H9 (cell line): ENCODE data around the gene HSD11B1. TPM values are rescaled to one million over a fixed set of nuclear protein-coding genes. Genes with fewer than 3 reads are reported as not detected.

Experiments
- DNase-seq: peaks from one replicate; pipeline ENCODE4 v3.0.0-alpha.2; 2017
- H2AFZ ChIP-seq: one replicate; pipeline ENCODE4 v1.6.1; 2013; ENCODE audit warnings: mild to moderate bottlenecking, low read length, control low read depth, moderate library complexity
- H2AK5ac ChIP-seq: 2 replicates; pipeline ENCODE4 v1.6.1; 2013; ENCODE audit warnings: low read length, control low read depth, mixed read lengths; ENCODE audit not compliant: insufficient read length
- H2BK120ac ChIP-seq: one replicate; pipeline ENCODE4 v1.6.1; 2013; ENCODE audit warnings: low read depth, mild to moderate bottlenecking, low read length, control low read depth, inconsistent platforms; ENCODE audit not compliant: poor library complexity, severe bottlenecking
- H2BK12ac ChIP-seq: 2 replicates; pipeline ENCODE4 v1.6.1; 2013; ENCODE audit warnings: low read length, control low read depth, mixed read lengths, low read depth; ENCODE audit not compliant: insufficient read length
- H2BK15ac ChIP-seq: 2 replicates; pipeline ENCODE4 v1.6.1; 2013; ENCODE audit warnings: low read depth, low read length, control low read depth
- H2BK20ac ChIP-seq: one replicate; pipeline ENCODE4 v1.6.1; 2013; ENCODE audit warnings: low read depth, mild to moderate bottlenecking, low read length, control low read depth, inconsistent platforms; ENCODE audit not compliant: poor library complexity, severe bottlenecking
- H2BK5ac ChIP-seq: 2 replicates; pipeline ENCODE4 v1.6.1; 2013; ENCODE audit warnings: low read length, control low read depth, mixed read lengths; ENCODE audit not compliant: insufficient read length
- H3K14ac ChIP-seq: 2 replicates; pipeline ENCODE4 v1.6.1; 2013; ENCODE audit warnings: low read length, control low read depth; ENCODE audit not compliant: insufficient read depth
- H3K18ac ChIP-seq: 2 replicates; pipeline ENCODE4 v1.6.1; 2013; ENCODE audit warnings: low read depth, mild to moderate bottlenecking, mixed read lengths, low read length, control low read depth; ENCODE audit not compliant: insufficient read length
- H3K23ac ChIP-seq: 2 replicates; pipeline ENCODE4 v1.6.1; 2013; ENCODE audit warnings: low read length, control low read depth, mixed read lengths, low read depth; ENCODE audit not compliant: insufficient read length
- H3K23me2 ChIP-seq: 2 replicates; pipeline ENCODE4 v1.6.1; 2013; ENCODE audit warnings: low read depth, mild to moderate bottlenecking, mixed read lengths, low read length, control low read depth; ENCODE audit not compliant: insufficient read length, poor library complexity, severe bottlenecking
- H3K27ac ChIP-seq: 2 replicates; pipeline ENCODE4 v1.5.1; 2013; ENCODE audit warnings: low read length, control low read depth, mixed read lengths, low read depth; ENCODE audit not compliant: insufficient read length
- H3K27me3 ChIP-seq: 2 replicates; pipeline ENCODE4 v1.6.1; 2013; ENCODE audit warnings: low read length, control low read depth, inconsistent platforms; ENCODE audit not compliant: insufficient read depth
- H3K4ac ChIP-seq: 2 replicates; pipeline ENCODE4 v1.6.1; 2013; ENCODE audit warnings: low read depth, mild to moderate bottlenecking, control low read depth, inconsistent platforms, low read length, moderate library complexity
- H3K4me1 ChIP-seq: 2 replicates; pipeline ENCODE4 v1.6.1; 2013; ENCODE audit warnings: low read length, control low read depth, inconsistent platforms; ENCODE audit not compliant: insufficient read depth
- H3K4me2 ChIP-seq: 2 replicates; pipeline ENCODE4 v1.6.1; 2013; ENCODE audit warnings: low read length, control low read depth, mixed read lengths; ENCODE audit not compliant: insufficient read length, insufficient read depth
- H3K56ac ChIP-seq: 2 replicates; pipeline ENCODE4 v1.6.1; 2013; ENCODE audit warnings: low read depth, mild to moderate bottlenecking, mixed read lengths, low read length, control low read depth; ENCODE audit not compliant: insufficient read length
- H3K79me1 ChIP-seq: 2 replicates; pipeline ENCODE4 v1.6.1; 2013; ENCODE audit warnings: low read depth, mild to moderate bottlenecking, moderate library complexity, low read length, control low read depth, inconsistent platforms; ENCODE audit not compliant: insufficient read depth, poor library complexity, severe bottlenecking
- H3K79me2 ChIP-seq: 2 replicates; pipeline ENCODE4 v1.6.1; 2013; ENCODE audit warnings: low read length, control low read depth, inconsistent platforms; ENCODE audit not compliant: insufficient read depth
- H3K9ac ChIP-seq: 2 replicates; pipeline ENCODE4 v1.6.1; 2013; ENCODE audit warnings: low read length, control low read depth, mixed read lengths; ENCODE audit not compliant: insufficient read length; ENCODE audit errors: extremely low read depth
- H3K9me3 ChIP-seq: one replicate; pipeline ENCODE4 v1.6.1; 2013; ENCODE audit warnings: low read depth, low read length, inconsistent platforms; ENCODE audit not compliant: control insufficient read depth
- H3T11ph ChIP-seq: one replicate; pipeline ENCODE4 v1.6.1; 2013; ENCODE audit warnings: mild to moderate bottlenecking, low read length, control low read depth, inconsistent platforms
- H4K20me1 ChIP-seq: one replicate; pipeline ENCODE4 v1.6.1; 2013; ENCODE audit not compliant: control insufficient read depth, insufficient read length, insufficient read depth
- H4K5ac ChIP-seq: 2 replicates; pipeline ENCODE4 v1.6.1; 2013; ENCODE audit warnings: low read depth, mild to moderate bottlenecking, mixed read lengths, low read length, control low read depth; ENCODE audit not compliant: insufficient read length
- H4K8ac ChIP-seq: replicated peaks from 2 replicates; pipeline ENCODE4 v1.6.1; 2013; ENCODE audit warnings: low read length, control low read depth, mixed read lengths, low read depth; ENCODE audit not compliant: insufficient read length
- H4K91ac ChIP-seq: 2 replicates; pipeline ENCODE4 v1.6.1; 2013; ENCODE audit warnings: low read depth, mild to moderate bottlenecking, moderate library complexity, mixed read lengths, low read length, control low read depth; ENCODE audit not compliant: insufficient read length
- H3K27ac Mint-ChIP-seq, 3 experiments: 2 replicates in 2 of 3; 3 replicates in 1 of 3; pipeline ENCODE4 v1.8.0; 2020 to 2021; ENCODE audit warnings: mixed read lengths in 3 of 3, mild to moderate bottlenecking in 1 of 3, moderate library complexity in 1 of 3
- H3K27me3 Mint-ChIP-seq: 2 replicates; pipeline ENCODE4 v1.8.0; 2021; ENCODE audit warnings: low read depth, mild to moderate bottlenecking, moderate library complexity, mixed read lengths
- H3K36me3 Mint-ChIP-seq, 3 experiments: 2 replicates in 2 of 3; 3 replicates in 1 of 3; pipeline ENCODE4 v1.8.0; 2020 to 2021; ENCODE audit warnings: low read depth in 3 of 3, mixed read lengths in 3 of 3; ENCODE audit not compliant: insufficient read depth in 1 of 3
- H3K4me1 Mint-ChIP-seq, 2 experiments: 2 replicates each; pipeline ENCODE4 v1.8.0; 2020; ENCODE audit warnings: mixed read lengths in 2 of 2
- H3K4me3 Mint-ChIP-seq, 2 experiments: 2 replicates in 1 of 2; 3 replicates in 1 of 2; pipeline ENCODE4 v1.8.0; 2020 to 2021; ENCODE audit warnings: mild to moderate bottlenecking in 2 of 2, mixed read lengths in 2 of 2, moderate library complexity in 1 of 2
- H3K9me3 Mint-ChIP-seq, 2 experiments: 2 replicates in 1 of 2; 3 replicates in 1 of 2; pipeline ENCODE4 v1.8.0; 2020; ENCODE audit warnings: mild to moderate bottlenecking in 2 of 2, mixed read lengths in 2 of 2, moderate library complexity in 1 of 2
- CTCF ChIP-seq: fragments of 200-600 bp; sonication (generic); conservative IDR thresholded peaks from 3 replicates; pipeline ENCODE4 v1.8.0; 2021; ENCODE audit warnings: antibody characterized with exemption, mild to moderate bottlenecking
- WGBS: extraction: QIAGEN DNeasy Blood & Tissue Kit; methylation state at CpG from one replicate; pipeline ENCODE4 v1.1.7; 2013; ENCODE audit warnings: missing lambda C conversion rate, low lambda C conversion rate, mixed read lengths; ENCODE audit not compliant: insufficient read length; ENCODE audit errors: extremely low coverage; 5-methylcytosine and 5-hydroxymethylcytosine counted together
- total RNA-seq: library from RNA; stranded (reverse); gene quantifications from 2 replicates; pipeline ENCODE4 v1.2.1, GENCODE V29; 2021

HSD11B1 gene
- total RNA-seq, 1 experiment from 2014 or later, result not detected

- no peak overlapping the region; a peak in 1 of 7 replicates for H3K27ac Mint-ChIP-seq
- no peak overlapping the region for H3K18ac ChIP-seq
- no peak overlapping the region for H4K91ac ChIP-seq
- peaks cover 32% of the 10 kb centered on the region for H3K27me3 Mint-ChIP-seq
- no peak overlapping the region for H3K14ac ChIP-seq
- no CpG with 5 or more reads among the region's 3 CpGs for whole genome bisulfite sequencing
- H3K4me3 Mint-ChIP-seq, result no peak overlapping the region
- no peak overlapping the region for H3T11ph ChIP-seq
- no peaks in the 10 kb centered on the region for H3K36me3 Mint-ChIP-seq
- H3K9ac ChIP-seq, result no peak overlapping the region
- no peak for DNase-seq
- no peak overlapping the region for H2AK5ac ChIP-seq
- H3K4ac ChIP-seq, result no peak overlapping the region
- no peaks in the 10 kb centered on the region for H3K79me2 ChIP-seq
- no peak overlapping the region for H3K56ac ChIP-seq
- no peak overlapping the region for H2BK12ac ChIP-seq
- H2BK20ac ChIP-seq, result no peak overlapping the region
- no peak overlapping the region for H3K23ac ChIP-seq
- no peak overlapping the region for H2BK120ac ChIP-seq
- no peak overlapping the region for H2BK15ac ChIP-seq
- peaks cover 2% of the 10 kb centered on the region; the same call in 1 of the 2 replicates for H3K27me3 ChIP-seq
- H4K8ac ChIP-seq, result no peak overlapping the region
- no peaks in the 10 kb centered on the region for H3K9me3 Mint-ChIP-seq
- H2AFZ ChIP-seq, result no peak overlapping the region
- H3K23me2 ChIP-seq, result no peaks in the 10 kb centered on the region
- H4K5ac ChIP-seq, result no peak overlapping the region
- H3K27ac ChIP-seq, result no peak overlapping the region
- TF ChIP-seq CTCF, result no peak
- H3K4me1 ChIP-seq, result no peaks in the 10 kb centered on the region
- H4K20me1 ChIP-seq, result no peaks in the 10 kb centered on the region
- H3K4me2 ChIP-seq, result no peak overlapping the region
- no peaks in the 10 kb centered on the region for H3K79me1 ChIP-seq
- no peaks in the 10 kb centered on the region for H3K9me3 ChIP-seq
- H2BK5ac ChIP-seq, result no peak overlapping the region
- peaks cover 10% of the 10 kb centered on the region in 2 experiments for H3K4me1 Mint-ChIP-seq
Measured at GRCh38 chr1:209752890-209753289, 48.2 kb downstream of the HSD11B1 start.
